GM19395 (cell line): Measurements from ENCODE around the gene TCF7L2.

Experiments used
- ATAC-seq: cut with Tn5 transposase; IDR thresholded peaks from one replicate; pipeline ENCODE4 v1.9.1; 2021; ENCODE audit warnings: mild to moderate bottlenecking, moderate library complexity; ENCODE audit not compliant: unreplicated experiment

TCF7L2 gene

DNA sequence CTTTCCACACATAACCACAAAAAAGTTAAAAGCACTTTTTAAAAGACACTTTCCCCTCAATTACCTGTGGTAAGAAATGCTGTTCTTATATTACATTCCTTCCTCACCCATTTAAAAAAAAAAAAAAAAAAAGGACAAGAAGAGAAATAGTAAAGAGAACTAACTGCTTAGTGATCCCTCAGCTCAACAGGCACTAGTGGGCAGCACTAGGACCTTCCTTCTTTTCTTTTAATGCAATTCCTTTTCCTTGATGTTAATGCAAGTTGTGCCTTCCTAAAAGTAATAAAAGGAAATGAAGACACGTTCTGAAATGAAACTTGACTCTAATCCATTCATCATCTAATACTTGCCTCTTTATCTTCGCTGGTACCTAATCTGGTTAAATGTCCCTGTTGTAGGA lies 189.7 kb downstream of the TCF7L2 start:
- ATAC-seq: no peak

- ATAC-seq: no peak
Measured at GRCh38 chr10:113140143-113141011, 190.3 kb downstream of the TCF7L2 start.

- ATAC-seq: no peak
Measured at GRCh38 chr10:113142601-113143362, 192.7 kb downstream of the TCF7L2 start.

DNA sequence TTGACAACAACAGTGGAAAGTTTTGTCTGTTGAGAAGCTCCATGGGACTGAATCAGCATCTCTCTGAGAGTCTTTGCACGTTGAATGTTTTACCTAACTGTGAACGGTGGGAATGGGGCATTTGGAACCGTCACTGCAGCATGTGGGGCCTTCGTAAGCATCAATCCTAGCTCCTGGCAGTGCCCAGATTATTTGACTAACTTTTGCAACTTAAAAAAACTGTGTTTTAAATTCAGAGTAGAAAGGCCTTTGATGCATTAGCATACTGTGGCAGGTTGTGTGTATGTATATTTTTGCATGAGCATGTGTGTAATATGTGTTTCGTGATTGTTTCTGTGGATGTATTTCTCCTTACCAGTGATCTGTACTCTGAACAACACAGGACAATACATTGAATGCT lies 194.5 kb downstream of the TCF7L2 start:
- ATAC-seq: no peak

GRCh38 chr10:113148071-113148825 lies 198.2 kb downstream of the TCF7L2 start:
- ATAC-seq: no peak

DNA sequence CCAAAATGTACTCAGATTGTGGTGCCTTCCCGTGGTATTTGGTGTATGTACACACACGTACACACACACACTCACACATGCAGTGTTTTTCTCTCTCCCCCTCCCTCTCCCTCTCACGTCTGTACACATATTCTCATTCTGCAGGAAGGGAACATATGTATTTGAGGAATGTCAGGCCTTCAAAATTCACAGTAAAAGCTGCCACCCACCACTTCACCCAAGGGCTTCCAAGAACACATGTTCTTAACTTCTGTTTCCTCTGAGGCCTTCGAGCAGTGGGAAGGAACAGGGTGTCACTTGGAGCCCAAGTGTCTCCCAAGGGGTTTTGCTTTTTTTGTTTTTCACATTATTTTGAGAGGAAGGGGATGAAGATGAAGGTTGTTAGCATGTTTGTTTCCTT lies 198.9 kb downstream of the TCF7L2 start:
- ATAC-seq: no peak

- ATAC-seq: no peak
Measured at GRCh38 chr10:113149626-113150025, 199.6 kb downstream of the TCF7L2 start.

DNA sequence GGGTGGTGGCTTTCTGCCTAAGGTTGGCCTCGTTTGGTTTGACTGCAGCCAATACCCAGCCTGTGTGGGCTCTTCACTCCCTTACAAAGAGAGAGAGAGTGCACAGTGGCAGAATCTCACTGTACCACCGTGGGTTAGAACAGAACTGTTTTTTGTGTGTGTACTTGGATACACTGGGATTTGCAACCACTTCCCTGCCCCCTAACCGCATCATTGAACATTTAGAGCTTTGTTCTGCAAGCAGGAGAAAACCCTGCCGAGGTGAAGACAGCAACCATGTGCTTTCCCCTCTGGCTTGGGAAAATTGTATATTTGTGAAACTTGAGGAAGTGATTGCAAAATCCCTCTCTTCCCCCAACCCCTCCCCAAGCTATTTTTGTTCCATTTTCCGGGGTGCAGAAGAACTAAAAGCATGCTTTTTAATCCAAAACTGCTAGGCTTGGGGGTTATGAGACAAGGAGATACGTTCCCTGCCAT lies 201.2 kb downstream of the TCF7L2 start:
- no peak for ATAC-seq

DNA sequence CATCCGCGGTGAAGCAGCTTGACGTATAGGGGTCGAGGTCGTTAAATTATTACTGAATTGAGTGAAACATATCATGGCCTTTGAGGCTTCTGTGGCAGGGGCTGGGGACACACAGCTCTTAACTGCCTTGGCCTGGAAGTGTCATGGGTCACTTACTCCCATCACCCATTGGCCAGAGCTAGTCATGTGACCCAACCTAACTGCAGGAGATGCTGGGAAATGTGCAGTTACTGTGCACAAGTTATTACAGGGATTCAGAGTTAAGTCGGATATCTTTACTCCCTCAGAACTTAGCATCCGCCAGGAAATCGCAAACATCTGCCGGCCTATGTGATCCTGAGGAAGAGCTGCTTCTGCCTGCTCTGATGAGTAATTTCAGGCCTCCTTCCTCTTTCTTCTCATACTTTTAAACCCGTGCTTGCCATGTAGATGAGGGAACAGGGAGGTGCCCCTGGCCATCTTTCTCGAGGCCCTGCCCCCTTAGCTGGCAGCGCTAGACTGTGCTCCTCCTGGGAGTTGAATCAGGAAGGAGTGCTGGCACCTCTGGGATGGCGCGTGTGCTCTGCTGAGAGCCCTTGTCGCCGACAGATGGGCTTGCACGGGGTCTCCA lies 203.6 kb downstream of the TCF7L2 start:
- no peak for ATAC-seq

DNA sequence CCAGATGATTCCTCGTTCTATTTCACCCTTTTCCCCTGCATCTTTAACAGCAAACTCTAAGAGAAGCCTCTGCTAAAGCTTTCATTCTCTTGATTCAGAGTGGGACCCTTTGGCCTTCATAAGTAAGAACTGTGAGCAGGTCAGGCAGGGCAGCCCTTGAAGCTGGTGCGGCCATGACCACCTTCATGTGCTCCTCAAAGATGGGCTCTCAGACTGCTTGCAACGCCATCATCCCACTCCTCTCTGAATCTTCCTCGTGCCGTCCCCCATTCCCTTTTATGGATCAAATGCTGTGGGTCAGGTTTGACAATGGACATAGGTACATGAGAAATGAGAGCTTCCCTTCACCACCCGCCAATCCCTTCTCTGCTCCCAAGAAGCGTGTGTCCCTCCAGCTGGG lies 207.4 kb downstream of the TCF7L2 start:
- ATAC-seq: no peak

DNA sequence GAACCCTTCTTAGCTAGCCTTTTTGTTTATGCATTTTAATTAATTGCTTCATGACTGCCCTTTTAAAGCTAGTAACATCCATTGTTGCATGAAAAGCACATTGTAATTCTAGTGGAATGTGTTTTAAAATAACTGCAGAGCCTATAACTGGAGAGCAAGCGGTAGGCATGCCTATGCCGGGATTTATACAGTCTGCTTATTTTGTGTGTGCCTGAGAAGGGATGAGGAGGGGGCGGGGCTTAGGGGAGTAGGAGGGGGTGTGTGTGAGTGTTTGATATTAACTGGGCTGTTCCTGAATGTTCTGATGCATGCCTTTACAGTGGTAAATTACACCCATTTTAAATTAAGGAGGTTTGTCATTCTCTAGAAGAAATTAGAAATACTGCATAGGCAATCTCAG lies 208.1 kb downstream of the TCF7L2 start:
- no peak for ATAC-seq

GRCh38 chr10:113159563-113159962 lies 209.5 kb downstream of the TCF7L2 start:
- ATAC-seq: no peak

DNA sequence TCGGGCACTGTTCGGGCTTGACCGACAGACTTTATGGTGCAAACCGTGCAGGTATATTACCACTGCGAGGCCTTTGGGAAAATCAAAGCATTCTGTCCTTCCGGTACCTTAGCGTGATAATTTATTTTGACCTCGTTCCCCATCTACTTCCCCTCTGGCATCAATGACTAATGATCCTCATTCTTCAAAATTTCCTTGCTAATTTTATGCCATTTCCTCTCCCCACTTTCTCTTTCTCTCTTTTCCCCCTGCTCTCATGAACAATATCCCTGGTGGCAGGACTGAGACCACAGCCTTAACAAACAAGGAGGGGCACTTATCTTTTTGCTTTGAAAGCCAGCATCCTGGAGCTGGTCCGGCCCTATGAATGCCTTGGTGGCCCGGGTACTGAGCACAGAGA lies 210.6 kb downstream of the TCF7L2 start:
- ATAC-seq: no peak

DNA sequence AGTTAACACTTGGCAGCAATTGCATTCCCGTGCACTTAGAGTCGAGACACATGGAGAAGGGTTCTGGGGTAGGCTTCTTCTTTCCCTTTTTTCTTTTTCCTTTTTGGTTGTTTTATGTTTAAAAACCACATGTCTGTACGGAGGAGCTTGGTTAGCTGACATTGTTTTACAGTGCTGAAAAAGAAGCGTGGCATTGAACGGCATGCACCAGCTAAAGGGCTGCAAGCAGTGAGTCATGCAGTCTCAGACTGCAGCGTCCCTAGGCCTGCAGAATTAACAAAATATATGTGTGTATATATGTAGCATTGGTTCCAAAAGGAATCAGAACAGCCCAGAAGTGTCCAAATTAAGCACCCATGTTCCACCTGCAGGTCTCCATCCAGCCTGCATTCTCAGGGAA lies 211.0 kb downstream of the TCF7L2 start:
- ATAC-seq: no peak

- ATAC-seq: no peak
Measured at GRCh38 chr10:113162960-113163359, 212.9 kb downstream of the TCF7L2 start.

DNA sequence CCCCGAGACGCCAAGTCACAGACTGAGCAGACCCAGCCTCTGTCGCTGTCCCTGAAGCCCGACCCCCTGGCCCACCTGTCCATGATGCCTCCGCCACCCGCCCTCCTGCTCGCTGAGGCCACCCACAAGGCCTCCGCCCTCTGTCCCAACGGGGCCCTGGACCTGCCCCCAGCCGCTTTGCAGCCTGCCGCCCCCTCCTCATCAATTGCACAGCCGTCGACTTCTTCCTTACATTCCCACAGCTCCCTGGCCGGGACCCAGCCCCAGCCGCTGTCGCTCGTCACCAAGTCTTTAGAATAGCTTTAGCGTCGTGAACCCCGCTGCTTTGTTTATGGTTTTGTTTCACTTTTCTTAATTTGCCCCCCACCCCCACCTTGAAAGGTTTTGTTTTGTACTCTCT lies 215.6 kb downstream of the TCF7L2 start:
- ATAC-seq: no peak

GRCh38 chr10:113167702-113168101 lies 217.7 kb downstream of the TCF7L2 start:
- no peak for ATAC-seq

GRCh38 chr10:113168584-113168983 lies 218.5 kb downstream of the TCF7L2 start:
- no peak for ATAC-seq

DNA sequence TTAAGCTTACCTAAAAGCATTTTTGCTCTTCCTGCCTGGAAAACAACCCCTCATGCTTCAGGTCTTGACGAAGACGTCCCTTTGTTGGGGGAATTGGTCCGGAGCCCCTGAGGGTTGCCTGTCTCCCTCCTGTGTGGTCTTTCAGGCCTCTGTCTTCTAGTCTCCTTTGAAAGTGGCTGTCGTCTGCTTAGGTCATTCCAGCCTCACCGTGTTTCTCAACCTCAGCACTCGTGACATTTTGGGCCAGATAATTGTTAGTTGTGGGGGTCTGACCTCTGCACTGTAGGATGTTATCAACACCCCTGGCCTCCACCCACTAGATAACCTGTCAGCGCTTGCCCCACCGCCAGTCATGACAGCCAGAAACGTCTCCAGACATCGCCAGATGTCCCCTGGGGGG lies 219.1 kb downstream of the TCF7L2 start:
- no peak for ATAC-seq

DNA sequence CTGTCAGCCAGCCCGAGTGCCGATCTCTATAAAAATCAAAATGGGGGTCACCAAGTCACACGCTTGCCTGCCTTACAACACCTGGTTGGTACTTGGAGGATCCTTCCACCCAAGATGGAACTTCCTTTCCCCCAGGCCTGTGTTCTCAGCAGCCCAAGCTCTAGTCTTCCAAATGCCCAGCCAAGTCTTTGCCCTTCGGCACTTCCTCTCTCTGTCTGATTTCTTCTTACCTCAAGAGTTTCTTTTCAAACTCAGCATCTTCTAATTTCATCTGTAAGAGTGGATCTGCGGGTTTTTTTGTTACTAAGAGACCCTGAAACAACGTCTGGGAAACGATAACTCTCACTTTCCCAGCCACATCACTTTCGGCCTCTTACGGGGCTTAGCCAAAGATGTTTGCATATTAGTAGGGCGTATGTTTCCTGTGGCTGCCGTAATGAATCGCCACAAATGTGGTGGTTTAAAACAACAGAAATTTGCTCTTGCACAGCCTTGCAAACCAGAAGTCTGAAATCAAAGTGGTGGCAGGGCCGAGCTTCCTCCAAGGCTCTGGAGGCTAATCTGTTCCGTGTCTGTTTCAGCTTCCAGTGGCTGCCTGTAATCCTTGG lies 219.9 kb downstream of the TCF7L2 start:
- peak; percentile 98 for ATAC-seq

GRCh38 chr10:113171662-113172061 lies 221.6 kb downstream of the TCF7L2 start:
- no peak for ATAC-seq
